ENCODE results near the gene TAAR2.

The TAAR2 gene

DNA sequence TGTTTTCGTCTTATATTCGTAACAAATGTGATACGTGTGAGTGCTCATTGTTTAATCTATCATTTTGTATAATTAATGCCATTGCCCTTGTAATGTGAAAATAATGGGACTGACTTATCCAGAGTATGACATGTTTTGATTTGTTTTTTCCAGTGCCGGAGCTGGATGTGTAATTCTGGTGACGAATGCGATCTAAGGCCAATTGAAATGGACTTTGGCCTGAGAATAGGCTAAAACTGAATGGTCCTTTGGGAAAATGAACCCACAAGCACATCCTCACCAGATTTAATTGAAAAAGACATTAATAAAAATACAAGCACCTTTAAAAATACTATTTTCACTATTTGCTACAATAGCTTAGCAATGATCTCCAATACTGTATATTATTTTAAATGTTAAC lies 27.9 kb downstream of the TAAR2 start:
- no peaks in the 10 kb centered on the region for H3K79me1 ChIP-seq (replicated peaks; ENCODE audit: low read length, poor library complexity, severe bottlenecking)
- no peak overlapping the region for H3K18ac ChIP-seq (ENCODE audit: low read depth in 1 of 2, low read length in 2 of 2)
- no peak overlapping the region for H3K27ac ChIP-seq (ENCODE audit: low read length, poor library complexity, severe bottlenecking)
- no peak overlapping the region for H4K8ac ChIP-seq (ENCODE audit: low read length)
- H2BK120ac ChIP-seq (ENCODE audit: low read depth, low read length) = no peak overlapping the region
- no peak overlapping the region for H2AFZ ChIP-seq (ENCODE audit: low read depth, low read length)
- no peak overlapping the region for H4K91ac ChIP-seq (ENCODE audit: low read length)
- no peaks in the 10 kb centered on the region for H3K36me3 ChIP-seq (ENCODE audit: control insufficient read depth in 1 of 2, insufficient read depth in 2 of 2, low read depth in 1 of 2, low read length in 2 of 2)
- no peak overlapping the region for H2BK15ac ChIP-seq (ENCODE audit: low read depth, poor library complexity, severe bottlenecking)
- no peak overlapping the region for H2AK5ac ChIP-seq (ENCODE audit: low read length, severe bottlenecking)
- H3K4me2 ChIP-seq (ENCODE audit: low read length, poor library complexity, severe bottlenecking) = no peak overlapping the region
- H3K14ac ChIP-seq (ENCODE audit: low read length in 2 of 2) = no peak overlapping the region
- no peaks in the 10 kb centered on the region for H3K27me3 ChIP-seq (ENCODE audit: control insufficient read depth in 1 of 2, insufficient read depth in 1 of 2, low read length in 2 of 2)
- H3K23ac ChIP-seq (ENCODE audit: low read length in 2 of 2) = no peak overlapping the region
- H3K9ac ChIP-seq (ENCODE audit: low read length) = no peak overlapping the region
- H3K4me3 ChIP-seq (ENCODE audit: insufficient read depth in 1 of 2, low read depth in 1 of 2, low read length in 2 of 2) = no peak overlapping the region
- H3K9me3 ChIP-seq (ENCODE audit: control insufficient read depth, low read length) = no peaks in the 10 kb centered on the region
- H2BK12ac ChIP-seq (ENCODE audit: low read length in 2 of 2) = no peak overlapping the region
- DNase-seq = no peak
- no peak overlapping the region for H3K4ac ChIP-seq (ENCODE audit: low read depth in 1 of 2, low read length in 2 of 2)
- no peak overlapping the region for H2BK5ac ChIP-seq (ENCODE audit: low read depth, low read length, poor library complexity, severe bottlenecking)
- no peaks in the 10 kb centered on the region for H3K4me1 ChIP-seq (ENCODE audit: control insufficient read depth, insufficient read depth, low read depth, low read length)
- 87% methylated on average over 3 of the region's 6 CpGs for WGBS

DNA sequence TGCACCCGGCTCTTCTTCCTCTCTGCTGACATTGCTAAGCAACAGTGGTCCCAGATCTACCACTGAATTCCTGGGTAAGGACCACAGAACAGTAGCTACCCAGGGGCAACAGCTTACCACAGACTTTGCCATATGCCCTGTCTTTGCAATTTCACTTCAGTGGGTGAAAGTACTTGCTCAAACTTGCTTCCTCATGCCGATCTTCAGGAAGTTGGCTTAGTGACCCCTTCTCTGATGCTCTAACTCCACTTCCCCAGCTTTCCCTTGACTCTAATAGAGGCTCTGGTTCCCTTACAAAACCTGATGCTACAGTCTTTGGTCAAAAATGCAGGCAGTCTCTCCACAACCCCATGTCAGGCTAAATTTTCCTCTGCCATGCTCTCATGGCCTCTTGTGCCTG lies 31.2 kb downstream of the TAAR2 start:
- Histone ChIP-seq H3K4me1 (ENCODE audit: control insufficient read depth, insufficient read depth, low read depth, low read length) (no peaks in the 10 kb centered on the region), H2AFZ (ENCODE audit: low read depth, low read length) (no peak overlapping the region), H3K18ac (ENCODE audit: low read depth in 1 of 2, low read length in 2 of 2) (no peak overlapping the region), H3K4me2 (ENCODE audit: low read length, poor library complexity, severe bottlenecking) (no peak overlapping the region), H3K4me3 (ENCODE audit: insufficient read depth in 1 of 2, low read depth in 1 of 2, low read length in 2 of 2) (no peak overlapping the region), H2BK5ac (ENCODE audit: low read depth, low read length, poor library complexity, severe bottlenecking) (no peak overlapping the region), H2BK120ac (ENCODE audit: low read depth, low read length) (no peak overlapping the region), H3K9ac (ENCODE audit: low read length) (no peak overlapping the region), H2BK15ac (ENCODE audit: low read depth, poor library complexity, severe bottlenecking) (no peak overlapping the region), H2AK5ac (ENCODE audit: low read length, severe bottlenecking) (no peak overlapping the region), H3K36me3 (ENCODE audit: control insufficient read depth in 1 of 2, insufficient read depth in 2 of 2, low read depth in 1 of 2, low read length in 2 of 2) (no peaks in the 10 kb centered on the region), H3K23ac (ENCODE audit: low read length in 2 of 2) (no peak overlapping the region), H3K9me3 (ENCODE audit: control insufficient read depth, low read length) (no peaks in the 10 kb centered on the region), H4K8ac (ENCODE audit: low read length) (no peak overlapping the region), H3K79me1 (replicated peaks; ENCODE audit: low read length, poor library complexity, severe bottlenecking) (no peaks in the 10 kb centered on the region), H3K4ac (ENCODE audit: low read depth in 1 of 2, low read length in 2 of 2) (no peak overlapping the region), H2BK12ac (ENCODE audit: low read length in 2 of 2) (no peak overlapping the region), H3K27me3 (ENCODE audit: control insufficient read depth in 1 of 2, insufficient read depth in 1 of 2, low read length in 2 of 2) (peaks cover 0 to 7% of the 10 kb centered on the region in 2 experiments), H4K91ac (ENCODE audit: low read length) (no peak overlapping the region), H3K14ac (ENCODE audit: low read length in 2 of 2) (no peak overlapping the region), H3K27ac (ENCODE audit: low read length, poor library complexity, severe bottlenecking) (no peak overlapping the region)
- no peak for DNase-seq
- WGBS = 98% methylated on average over 2 of the region's 2 CpGs

DNA sequence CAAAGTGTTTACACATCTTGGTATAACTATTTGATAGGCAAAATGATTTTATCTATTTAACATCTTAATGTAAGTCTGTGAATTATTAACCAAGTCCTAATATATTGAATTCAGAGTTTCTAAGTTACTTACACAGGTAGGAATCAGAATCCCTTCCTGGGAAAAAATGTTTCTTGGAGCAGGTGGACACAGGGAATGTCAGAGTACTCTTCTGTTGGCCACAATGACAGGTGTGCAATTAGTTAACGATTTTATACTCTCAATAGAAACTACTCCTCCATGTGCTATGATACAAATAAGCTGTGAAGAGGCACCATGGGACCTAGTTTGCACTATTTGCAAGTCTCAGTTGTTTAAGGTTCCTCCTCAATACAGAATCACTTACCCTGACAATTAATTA lies 33.7 kb downstream of the TAAR2 start:
- H2AFZ ChIP-seq (ENCODE audit: low read depth, low read length) = no peak overlapping the region
- no peaks in the 10 kb centered on the region for H3K4me1 ChIP-seq (ENCODE audit: control insufficient read depth, insufficient read depth, low read depth, low read length)
- H3K27ac ChIP-seq (ENCODE audit: low read length, poor library complexity, severe bottlenecking) = no peak overlapping the region
- H3K4me2 ChIP-seq (ENCODE audit: low read length, poor library complexity, severe bottlenecking) = no peak overlapping the region
- no peak overlapping the region for H3K18ac ChIP-seq (ENCODE audit: low read depth in 1 of 2, low read length in 2 of 2)
- no peak overlapping the region for H3K9ac ChIP-seq (ENCODE audit: low read length)
- H3K4ac ChIP-seq (ENCODE audit: low read depth in 1 of 2, low read length in 2 of 2) = no peak overlapping the region
- H3K36me3 ChIP-seq (ENCODE audit: control insufficient read depth in 1 of 2, insufficient read depth in 2 of 2, low read depth in 1 of 2, low read length in 2 of 2) = no peaks in the 10 kb centered on the region
- H2BK120ac ChIP-seq (ENCODE audit: low read depth, low read length) = no peak overlapping the region
- peaks cover 0 to 7% of the 10 kb centered on the region in 2 experiments for H3K27me3 ChIP-seq (ENCODE audit: control insufficient read depth in 1 of 2, insufficient read depth in 1 of 2, low read length in 2 of 2)
- H4K8ac ChIP-seq (ENCODE audit: low read length) = no peak overlapping the region
- H2BK15ac ChIP-seq (ENCODE audit: low read depth, poor library complexity, severe bottlenecking) = no peak overlapping the region
- H2AK5ac ChIP-seq (ENCODE audit: low read length, severe bottlenecking) = no peak overlapping the region
- DNase-seq = no peak
- no peak overlapping the region for H2BK12ac ChIP-seq (ENCODE audit: low read length in 2 of 2)
- no peak overlapping the region for H2BK5ac ChIP-seq (ENCODE audit: low read depth, low read length, poor library complexity, severe bottlenecking)
- no peak overlapping the region for H4K91ac ChIP-seq (ENCODE audit: low read length)
- WGBS = no CpG with 5 or more reads among the region's 1 CpG
- H3K79me1 ChIP-seq (replicated peaks; ENCODE audit: low read length, poor library complexity, severe bottlenecking) = no peaks in the 10 kb centered on the region
- no peak overlapping the region for H3K4me3 ChIP-seq (ENCODE audit: insufficient read depth in 1 of 2, low read depth in 1 of 2, low read length in 2 of 2)
- H3K9me3 ChIP-seq (ENCODE audit: control insufficient read depth, low read length) = no peaks in the 10 kb centered on the region
- H3K23ac ChIP-seq (ENCODE audit: low read length in 2 of 2) = no peak overlapping the region
- H3K14ac ChIP-seq (ENCODE audit: low read length in 2 of 2) = no peak overlapping the region

DNA sequence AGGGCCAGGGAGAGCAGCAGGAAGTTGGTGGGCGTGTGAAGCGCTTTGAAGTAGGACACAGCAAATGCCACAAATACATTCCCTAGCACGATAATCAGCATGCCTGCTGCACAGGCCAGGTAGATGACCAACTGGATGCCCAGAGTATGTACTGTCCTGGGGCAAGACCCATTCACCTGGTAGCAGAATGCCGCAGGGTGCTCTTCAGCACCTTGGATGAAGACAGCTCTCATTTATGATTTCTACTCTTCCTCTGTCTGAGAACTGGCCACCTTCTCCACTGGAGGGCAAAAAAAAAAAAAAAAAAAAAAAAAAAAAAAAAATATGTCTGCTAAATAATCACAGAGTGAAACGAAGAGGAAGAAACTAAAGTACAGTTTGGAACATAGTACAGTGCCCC lies 34.6 kb downstream of the TAAR2 start, which contains the start of gene TAAR5:
Gene TAAR5, minus strand, starts transcription at position 288 of the 400 bp plus-strand sequence. Its CDS starts 55 bp downstream, at position 233.
- Histone ChIP-seq H2BK15ac (ENCODE audit: low read depth, poor library complexity, severe bottlenecking) (no peak within 1 kb of the TSS), H4K8ac (ENCODE audit: low read length) (no peak within 1 kb of the TSS), H2AK5ac (ENCODE audit: low read length, severe bottlenecking) (no peak within 1 kb of the TSS), H2BK120ac (ENCODE audit: low read depth, low read length) (no peak within 1 kb of the TSS), H3K4me3 (ENCODE audit: insufficient read depth in 1 of 2, low read depth in 1 of 2, low read length in 2 of 2) (no peak within 1 kb of the TSS), H3K4me2 (ENCODE audit: low read length, poor library complexity, severe bottlenecking) (no peak within 1 kb of the TSS), H3K18ac (ENCODE audit: low read depth in 1 of 2, low read length in 2 of 2) (no peak within 1 kb of the TSS), H3K14ac (ENCODE audit: low read length in 2 of 2) (no peak within 1 kb of the TSS), H3K9ac (ENCODE audit: low read length) (no peak within 1 kb of the TSS), H3K4me1 (ENCODE audit: control insufficient read depth, insufficient read depth, low read depth, low read length) (no peaks in the 10 kb centered on the region), H3K79me1 (replicated peaks; ENCODE audit: low read length, poor library complexity, severe bottlenecking) (no peaks in the 10 kb centered on the region), H3K23ac (ENCODE audit: low read length in 2 of 2) (no peak within 1 kb of the TSS), H2BK12ac (ENCODE audit: low read length in 2 of 2) (no peak within 1 kb of the TSS), H2BK5ac (ENCODE audit: low read depth, low read length, poor library complexity, severe bottlenecking) (no peak within 1 kb of the TSS), H3K27ac (ENCODE audit: low read length, poor library complexity, severe bottlenecking) (no peak within 1 kb of the TSS), H3K4ac (ENCODE audit: low read depth in 1 of 2, low read length in 2 of 2) (no peak within 1 kb of the TSS), H3K9me3 (ENCODE audit: control insufficient read depth, low read length) (no peaks in the 10 kb centered on the region), H4K91ac (ENCODE audit: low read length) (no peak within 1 kb of the TSS), H3K36me3 (ENCODE audit: control insufficient read depth in 1 of 2, insufficient read depth in 2 of 2, low read depth in 1 of 2, low read length in 2 of 2) (no peaks in the 10 kb centered on the region), H2AFZ (ENCODE audit: low read depth, low read length) (no peak within 1 kb of the TSS), H3K27me3 (ENCODE audit: control insufficient read depth in 1 of 2, insufficient read depth in 1 of 2, low read length in 2 of 2) (peaks cover 2 to 7% of the 10 kb centered on the region in 2 experiments)
- DNase-seq = no peak
- WGBS = 92% methylated on average over 4 of the region's 5 CpGs
